Measurements from ENCODE around the gene EDN1.
"Not testable (repeated sequence)": the region's sequence is repeated elsewhere in the genome, so short reads cannot be mapped to it uniquely, and the experiment has no call there.

EDN1 gene

DNA sequence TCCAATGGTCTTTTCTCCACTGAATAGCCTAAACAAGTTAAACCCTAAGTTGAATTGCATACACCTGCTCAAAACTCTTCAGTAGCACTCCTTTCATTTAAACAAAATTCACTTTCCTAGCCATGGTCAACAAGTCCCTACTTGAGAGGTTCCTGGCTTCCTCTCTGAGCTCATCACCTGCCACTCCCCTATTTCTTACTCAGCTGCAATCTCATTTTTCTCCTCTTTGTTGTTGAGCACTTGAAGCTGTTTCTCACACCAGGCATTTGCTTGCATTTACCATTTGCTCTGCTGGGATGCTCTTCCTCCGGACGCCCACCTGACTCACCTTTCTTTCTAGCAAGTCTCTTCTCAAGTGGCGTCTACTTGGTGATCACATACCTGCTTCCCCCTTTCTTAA is 38.5 kb downstream of the EDN1 start:
- no peak for DNase-seq

DNA sequence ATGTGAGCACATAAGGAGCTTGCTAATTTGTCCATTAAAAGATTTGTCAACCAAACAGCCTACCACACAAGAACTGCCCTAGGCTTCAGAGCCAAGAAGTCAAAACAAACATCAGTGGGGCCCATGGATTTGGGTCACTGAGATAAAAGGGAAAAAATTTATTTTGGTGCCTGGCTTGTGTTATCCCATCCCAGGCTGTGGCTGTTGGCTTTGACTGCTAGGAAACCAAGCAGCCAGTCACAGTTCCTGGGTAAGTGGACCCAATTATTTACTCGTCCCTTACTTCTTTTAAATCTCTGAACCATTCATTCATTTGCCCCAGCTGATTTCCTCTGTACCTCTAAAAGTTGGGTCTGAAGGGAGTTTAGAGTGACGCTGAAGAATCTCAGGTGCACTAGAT is 41.3 kb downstream of the EDN1 start:
- no peak for DNase-seq

DNA sequence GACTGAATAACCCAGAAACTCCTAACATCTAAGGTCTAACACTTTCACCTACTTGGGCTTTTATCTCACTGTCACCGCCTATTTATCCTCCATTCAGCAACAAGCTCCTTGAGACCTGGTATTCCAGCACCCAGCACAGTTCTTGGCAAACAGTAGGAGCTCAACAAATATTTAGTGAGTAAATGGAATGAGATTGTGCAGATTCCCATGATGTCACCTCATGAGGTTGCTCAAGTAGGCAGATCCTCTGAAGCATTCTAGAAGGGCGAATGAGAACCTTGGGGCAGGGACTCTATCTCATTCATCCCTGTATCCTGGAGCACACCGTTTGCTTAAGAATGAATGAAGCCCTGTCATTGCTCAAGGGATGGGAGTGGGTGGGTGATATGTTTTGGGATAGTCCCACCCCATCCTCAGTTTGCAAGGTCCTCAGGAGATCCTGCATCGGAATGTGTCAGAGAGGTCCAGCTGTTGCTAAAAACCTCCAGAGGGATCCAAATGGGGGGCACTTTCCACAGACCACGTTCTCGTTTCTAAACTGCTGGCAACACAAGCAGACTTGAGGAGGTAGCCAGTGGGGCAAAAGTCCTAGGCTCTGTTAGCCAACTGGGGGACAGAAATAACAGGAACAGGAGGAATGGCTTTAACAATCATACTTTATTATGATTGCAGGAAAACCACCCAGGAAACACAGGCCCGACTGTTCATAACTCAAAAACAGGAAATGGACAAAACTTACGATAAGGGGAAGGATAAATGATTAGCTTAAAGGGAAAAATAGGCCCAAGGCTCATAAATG is 42.0 kb downstream of the EDN1 start:
- DNase-seq = peak; percentile 36

DNA sequence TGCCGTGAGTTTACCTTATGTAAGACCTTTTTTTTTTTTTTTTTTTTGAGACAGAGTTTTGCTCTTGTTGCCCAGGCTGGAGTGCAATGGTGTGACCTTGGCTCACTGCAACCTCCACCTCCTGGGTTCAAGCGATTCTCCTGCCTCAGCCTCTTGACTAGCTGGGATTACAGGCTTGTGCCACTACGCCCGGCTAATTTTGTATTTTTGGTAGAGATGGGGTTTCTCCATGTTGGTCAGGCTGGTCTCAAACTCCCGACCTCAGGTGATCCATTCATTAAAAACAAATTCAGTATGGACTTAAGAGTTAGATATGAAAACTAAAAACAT is 42.6 kb downstream of the EDN1 start:
- not testable (repeated sequence) for DNase-seq

DNA sequence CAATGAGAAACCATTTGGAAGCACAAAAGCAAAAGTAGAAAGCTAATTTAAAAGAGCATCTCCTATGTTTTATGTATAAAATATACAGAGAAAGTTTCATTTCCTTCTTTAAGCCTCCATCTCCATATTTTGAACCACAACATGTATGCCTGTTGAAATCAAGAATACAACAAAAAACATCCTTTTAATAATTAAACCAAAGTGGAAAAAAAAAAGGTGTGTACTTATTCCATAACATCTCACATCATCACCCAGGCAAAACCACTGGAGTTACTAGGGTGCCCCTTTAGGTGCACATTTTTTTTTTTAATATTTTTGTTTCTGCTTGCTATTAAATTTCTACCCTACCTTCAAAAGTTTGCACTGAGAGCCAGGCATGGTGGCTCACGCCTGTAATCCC is 43.0 kb downstream of the EDN1 start:
- DNase-seq = no peak

DNA sequence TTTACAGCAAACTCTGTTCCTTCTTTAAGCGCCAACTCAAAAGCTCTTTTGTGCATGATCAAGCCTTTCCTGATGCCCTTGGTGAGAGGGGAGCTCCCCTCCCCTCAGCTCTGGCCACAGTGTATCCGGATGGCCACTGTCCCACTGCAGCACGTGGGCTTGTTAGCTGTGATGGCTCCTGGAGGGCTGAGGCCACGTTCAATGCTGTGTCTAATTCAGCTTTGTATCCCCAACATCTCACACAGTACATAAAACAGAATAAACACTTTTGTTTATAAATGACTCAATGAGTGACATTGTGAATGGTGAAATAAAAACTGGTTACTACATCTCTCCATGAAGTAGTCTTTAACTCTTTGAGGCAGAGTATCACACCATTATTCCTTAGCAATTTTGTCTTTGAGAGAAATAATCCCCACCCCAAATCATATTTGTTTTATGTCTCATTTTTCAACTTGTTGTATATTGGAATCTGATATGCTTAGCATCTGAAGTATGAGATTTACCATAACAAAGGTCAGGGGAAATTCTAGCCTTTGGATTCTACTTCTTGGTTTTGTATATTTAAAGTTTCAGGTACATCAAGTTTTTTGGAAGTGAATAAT is 44.5 kb downstream of the EDN1 start:
- DNase-seq = no peak

DNA sequence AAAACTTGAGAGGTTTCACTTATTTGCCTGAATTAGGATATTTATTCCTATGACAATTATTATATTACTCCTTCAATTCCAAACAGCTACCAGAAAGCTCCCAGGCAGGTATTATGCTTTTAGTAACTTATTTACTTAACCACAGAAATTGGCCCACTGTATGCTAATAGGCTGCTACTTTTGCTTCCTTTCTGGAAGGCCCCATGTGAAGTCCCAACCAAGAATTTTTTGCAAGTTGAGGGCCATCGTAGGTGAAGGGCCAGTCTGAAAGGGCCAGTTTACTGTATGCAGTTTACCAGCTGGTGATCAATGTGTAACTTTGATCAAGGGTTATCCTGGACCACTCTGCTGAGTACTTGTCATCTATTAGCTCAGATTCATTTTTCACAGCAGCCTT is 45.0 kb downstream of the EDN1 start:
- no peak for DNase-seq

DNA sequence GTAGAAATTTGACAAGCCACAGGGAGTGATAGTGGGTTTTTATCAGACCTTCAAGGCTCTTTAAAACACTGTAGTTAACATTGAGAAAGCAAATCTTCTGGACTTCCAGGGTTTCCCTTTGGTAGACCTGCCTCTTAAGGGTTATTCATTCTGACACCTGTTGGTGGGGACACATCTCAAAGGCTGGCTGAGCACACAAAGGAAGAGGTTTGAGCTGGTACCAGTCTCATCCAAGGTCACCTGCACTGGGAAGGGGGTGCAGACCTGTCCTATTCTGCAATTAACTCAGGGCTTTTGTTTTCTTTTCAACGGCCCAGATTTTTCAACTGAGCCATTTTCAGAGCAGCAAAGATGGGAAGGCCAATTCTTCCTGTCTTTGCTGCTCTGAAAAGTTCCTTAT is 45.6 kb downstream of the EDN1 start:
- DNase-seq = no peak

DNA sequence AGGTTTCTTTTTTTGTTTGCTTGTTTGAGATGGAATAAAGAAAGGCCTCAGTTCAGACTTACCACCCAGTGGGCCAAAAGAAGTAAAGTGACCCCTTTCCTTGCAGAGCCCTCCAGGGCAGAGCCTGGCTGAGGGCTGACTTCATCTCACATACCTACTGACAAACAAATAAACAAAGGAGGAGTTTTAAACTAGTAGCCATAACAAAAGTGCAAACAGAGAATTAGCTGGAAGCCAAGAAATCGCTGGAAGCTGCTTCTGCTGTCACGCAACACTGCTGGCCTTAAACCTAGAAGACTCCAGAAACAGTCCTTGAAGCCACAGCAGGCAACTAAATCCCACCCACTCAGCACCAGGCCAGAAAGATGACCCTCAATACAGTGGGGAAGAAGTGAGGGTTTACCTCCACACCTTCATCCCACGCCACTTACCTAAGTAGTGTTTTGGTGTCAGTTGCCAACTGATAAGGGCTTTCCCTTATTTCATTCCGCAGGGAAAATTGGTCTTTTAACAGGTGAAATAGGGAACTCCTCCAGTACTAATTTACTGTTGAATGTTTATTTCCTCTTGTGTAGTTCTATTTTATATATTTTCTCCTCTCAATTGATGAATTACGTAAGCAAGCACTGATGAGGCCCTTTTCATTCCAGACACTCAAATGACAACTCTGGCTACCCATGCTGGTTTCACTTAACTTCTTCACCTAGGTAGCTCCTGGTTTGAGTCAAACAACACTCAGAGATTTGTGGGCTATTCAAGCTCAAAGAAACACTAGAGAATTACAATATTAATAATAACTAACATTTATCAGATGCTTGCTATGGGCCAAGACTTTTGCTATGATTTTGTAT is 46.2 kb downstream of the EDN1 start:
- no peak for DNase-seq

DNA sequence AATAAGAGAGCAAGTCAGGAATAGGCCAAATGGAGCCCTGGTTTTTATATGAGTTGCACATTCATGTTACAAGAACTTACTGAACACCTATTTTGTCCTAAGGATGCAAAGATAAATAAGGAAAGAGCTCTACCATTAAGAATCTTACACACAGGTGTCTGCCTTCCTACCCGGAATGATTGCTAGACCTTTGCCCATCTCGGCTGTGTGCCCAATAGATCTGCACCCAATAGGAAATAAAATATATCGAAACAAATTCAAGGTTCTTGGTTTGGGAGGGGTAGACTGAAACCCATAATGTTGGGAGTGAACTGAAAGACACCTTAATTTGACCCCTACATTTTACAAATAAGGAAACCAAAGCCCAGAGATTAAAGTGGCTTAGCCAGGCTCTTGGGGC is 48.9 kb downstream of the EDN1 start:
- DNase-seq = no peak

DNA sequence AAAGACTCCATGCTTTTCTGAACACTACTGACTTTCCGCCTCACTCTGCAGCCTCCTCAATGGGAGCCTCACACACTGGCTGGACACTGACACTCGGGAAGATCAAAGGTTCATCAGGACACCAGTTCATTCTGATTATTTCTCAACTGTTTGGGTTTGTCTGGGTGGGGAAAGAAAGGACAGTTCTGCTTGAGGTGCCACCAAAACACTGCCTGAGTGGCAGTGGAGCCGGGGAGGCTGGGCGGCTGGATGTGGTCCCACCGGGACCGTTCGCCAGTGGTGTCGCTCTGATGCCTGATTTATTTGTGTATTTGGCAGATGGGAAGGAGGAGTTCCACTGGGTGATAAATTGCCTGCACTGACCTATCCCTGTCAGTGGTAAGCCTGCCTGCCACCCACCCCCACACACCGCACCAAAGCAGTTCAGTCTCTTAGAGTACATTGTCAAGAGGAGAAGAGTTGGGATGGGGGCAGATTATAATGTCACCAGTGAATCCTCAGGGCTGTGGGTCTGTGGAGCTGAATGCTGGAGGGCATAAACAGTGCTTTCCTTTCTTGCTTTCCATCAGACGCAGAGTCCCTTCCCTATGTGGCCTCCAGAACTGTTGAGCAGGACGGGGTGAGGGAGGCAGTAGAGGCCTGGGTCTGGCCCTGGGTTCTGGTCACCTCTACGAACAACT is 49.8 kb downstream of the EDN1 start:
- DNase-seq = no peak

DNA sequence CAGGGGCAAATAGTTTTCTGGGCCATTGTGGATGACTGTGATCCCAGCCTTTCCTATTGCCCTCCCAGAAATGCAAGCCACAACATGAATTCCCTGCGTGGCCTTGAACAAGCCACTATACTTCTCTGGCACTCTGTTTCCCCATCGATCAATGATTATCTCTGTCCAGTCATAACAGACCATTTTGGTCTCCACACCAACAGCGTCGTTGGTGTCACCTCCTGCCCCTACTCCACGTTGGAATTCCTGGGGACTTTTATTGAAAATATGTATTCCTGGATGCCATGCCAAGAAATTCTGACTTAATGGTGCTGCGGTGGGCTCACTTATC is 50.3 kb downstream of the EDN1 start:
- no peak for DNase-seq

DNA sequence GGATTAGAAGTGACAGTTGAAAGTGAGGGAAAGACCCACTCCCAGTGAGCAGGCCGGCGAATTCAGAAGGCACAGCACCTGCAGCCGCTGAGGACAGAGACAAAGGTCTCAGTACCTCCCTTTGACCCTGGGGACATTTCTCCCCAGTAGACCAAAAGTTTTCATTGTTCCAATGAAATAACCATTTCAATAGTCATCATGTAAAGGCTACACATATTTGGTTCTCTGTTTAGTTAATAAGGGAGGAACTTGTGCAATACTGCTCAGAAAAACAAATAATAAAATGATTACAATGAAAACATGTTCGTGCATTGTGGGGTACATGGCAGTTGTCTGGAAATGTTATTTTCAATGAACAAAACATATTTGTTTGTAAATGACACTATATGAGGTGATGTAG is 52.5 kb downstream of the EDN1 start:
- DNase-seq = no peak

DNA sequence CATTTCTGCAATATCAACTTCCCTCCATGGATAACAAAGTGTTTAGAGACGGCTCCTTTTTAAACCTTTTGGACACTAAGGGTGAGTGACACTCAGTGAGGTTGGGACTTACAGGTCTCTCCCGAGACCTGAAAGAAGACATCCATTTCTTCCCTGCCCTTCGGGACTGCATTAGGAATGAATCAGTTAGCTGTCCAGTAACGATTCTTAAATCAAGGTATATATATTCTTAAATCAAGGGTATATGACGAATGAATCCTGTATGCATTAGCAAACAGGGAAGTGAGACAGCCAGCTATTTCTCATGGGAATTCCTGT is 52.9 kb downstream of the EDN1 start:
- DNase-seq = no peak

DNA sequence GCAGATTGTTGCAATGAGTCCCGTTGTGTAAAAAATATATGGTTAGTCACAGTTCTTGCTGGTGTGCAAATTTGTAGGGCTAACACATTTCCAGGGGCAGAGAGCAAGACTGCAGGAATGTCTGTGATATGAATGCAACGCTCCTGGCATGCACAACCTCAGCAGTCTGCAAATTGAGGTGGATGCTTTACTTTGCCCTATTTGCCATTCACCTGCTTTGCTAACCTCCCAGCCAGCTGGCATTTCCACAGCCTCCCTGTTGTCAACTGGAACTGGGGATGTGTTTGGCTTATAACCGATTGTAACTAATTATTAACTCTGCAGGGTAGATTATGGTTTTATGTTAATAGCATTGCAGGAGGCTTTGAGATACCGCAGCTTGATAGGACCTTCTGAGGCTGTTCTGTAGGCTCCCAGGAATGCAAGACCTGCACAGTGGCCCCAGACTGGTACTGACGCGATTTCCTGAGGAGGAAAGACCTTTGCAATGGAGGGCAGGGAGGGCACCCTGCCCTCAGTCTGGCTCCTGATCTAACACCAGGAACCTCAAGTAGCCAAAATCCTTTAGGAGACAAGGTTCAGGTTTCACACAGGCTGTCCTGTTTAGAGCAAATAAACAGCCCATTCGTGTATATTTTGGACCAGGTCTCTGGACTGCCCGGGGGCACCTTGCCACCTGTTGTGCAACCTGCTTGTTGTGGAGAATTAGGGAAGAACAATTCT is 53.4 kb downstream of the EDN1 start:
- DNase-seq = no peak

DNA sequence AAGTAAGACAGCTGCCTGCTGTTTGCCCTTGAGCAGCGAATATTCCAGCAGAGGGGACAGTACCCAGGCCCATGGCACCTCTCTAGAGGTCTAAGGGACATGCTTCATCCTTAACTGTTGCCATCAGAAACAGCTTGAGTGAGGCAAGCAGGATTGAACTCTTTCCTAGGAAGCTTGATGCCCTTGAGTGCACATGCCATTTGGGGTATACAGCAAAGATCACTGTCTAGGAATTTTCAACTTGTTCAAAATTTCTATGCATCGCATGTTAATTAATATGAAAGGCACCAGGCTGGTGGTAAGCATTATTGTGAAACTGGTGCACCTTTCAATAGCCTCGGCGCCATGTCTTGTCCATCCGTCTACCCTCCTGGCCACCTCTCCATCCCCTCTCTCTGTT is 54.1 kb downstream of the EDN1 start:
- no peak for DNase-seq

DNA sequence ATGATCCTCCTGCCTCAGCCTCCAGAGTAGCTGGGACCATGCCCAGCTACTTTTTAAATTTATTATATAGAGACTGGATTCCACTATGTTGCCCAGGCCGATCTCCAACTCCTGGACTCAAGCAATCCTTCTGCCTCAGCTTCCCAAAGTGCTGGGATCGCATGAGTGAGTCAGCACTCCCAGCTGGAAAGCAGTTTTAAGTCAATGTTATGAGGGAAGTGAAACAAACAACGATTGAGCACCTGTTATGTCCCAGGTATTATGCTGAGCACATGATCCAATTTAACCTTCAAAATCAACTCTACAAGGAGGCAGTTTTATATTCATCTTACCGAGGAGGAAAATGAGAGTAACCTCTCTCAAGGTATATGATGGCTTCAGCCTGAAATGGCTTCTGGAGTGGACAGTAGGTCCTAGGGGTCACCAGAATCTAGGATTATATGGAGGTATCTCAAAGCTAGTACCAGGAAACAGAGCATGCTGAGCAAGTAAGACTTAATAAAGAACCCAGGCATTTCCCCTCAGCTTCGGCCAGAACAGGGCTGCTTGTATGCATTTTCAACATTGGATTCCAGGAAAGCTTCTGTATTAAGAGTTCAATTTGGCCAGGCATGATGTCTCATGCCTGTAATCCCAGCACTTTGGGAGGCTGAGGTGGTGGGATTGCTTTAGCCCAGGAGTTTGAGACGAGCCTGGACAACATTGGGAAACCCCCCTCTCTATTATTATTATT is 55.0 kb downstream of the EDN1 start:
- DNase-seq = no peak

DNA sequence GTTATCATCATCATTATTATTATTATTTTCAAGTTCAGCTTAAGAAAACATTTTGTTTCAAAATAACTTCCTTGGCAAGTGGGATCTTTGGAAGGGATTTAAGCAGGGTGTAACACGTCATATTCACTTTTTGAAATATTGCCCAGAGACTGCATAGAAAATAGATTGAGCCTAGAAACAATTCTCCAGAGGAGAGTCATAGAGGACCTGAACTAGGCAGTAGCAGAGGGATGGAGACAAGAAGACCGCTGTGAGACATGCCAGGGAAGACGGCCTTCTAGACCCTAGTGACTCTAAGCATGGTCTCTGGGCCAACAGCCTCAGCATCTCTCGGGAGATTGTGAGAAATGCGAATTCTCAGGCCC is 55.5 kb downstream of the EDN1 start:
- no peak for DNase-seq
